Upper lobe of left lung (tissue), 6 donors: Measurements from ENCODE around the gene KCNJ4. TPM values are rescaled to one million over a fixed set of nuclear protein-coding genes. Genes with fewer than 3 reads are reported as not detected.
"Not testable (repeated sequence)": the region's sequence is repeated elsewhere in the genome, so short reads cannot be mapped to it uniquely, and the experiment has no call there.

ENCODE experiments used
- ATAC-seq, 2 donors: fragments of 200-7000 bp; cut with Tn5 transposase; one replicate each; pipeline ENCODE4 v1.9.1; 2022; ENCODE audit warnings: mild to moderate bottlenecking in 2 of 2, moderate library complexity in 2 of 2; ENCODE audit not compliant: low FRiP score in 2 of 2
- DNase-seq, 2 donors: peaks; one replicate each; pipeline ENCODE4 v3.0.0-alpha.2; 2019 to 2020
- H3K27ac ChIP-seq, 4 donors: fragments of 200-600 bp; sonication (generic); one replicate each; pipeline ENCODE4 v1.5.1; 2016 to 2019
- H3K27me3 ChIP-seq, 4 donors: fragments of 200-600 bp; sonication (generic); one replicate each; pipeline ENCODE4 v1.5.1; 2017 to 2019
- H3K36me3 ChIP-seq, 4 donors: fragments of 200-600 bp; sonication (generic); one replicate each; pipeline ENCODE4 v1.5.1; 2016 to 2019
- H3K4me1 ChIP-seq, 4 donors: fragments of 200-600 bp; sonication (generic); one replicate each; pipeline ENCODE4 v1.5.1; 2018 to 2019
- H3K4me3 ChIP-seq, 4 donors: fragments of 200-600 bp; sonication (generic); one replicate each; pipeline ENCODE4 v1.5.1; 2017 to 2019; ENCODE audit warnings: mild to moderate bottlenecking in 2 of 4, moderate library complexity in 1 of 4
- H3K9me3 ChIP-seq, 4 donors: fragments of 200-600 bp; sonication (generic); one replicate each; pipeline ENCODE4 v1.5.1; 2018 to 2019
- EP300 ChIP-seq, 4 donors: sonication (generic); formaldehyde crosslinking; IDR thresholded peaks; one replicate each; pipeline ENCODE4 v1.5.1; 2017; ENCODE audit warnings: antibody characterized with exemption in 4 of 4, control low read depth in 2 of 4
- POLR2A ChIP-seq, 4 donors: fragments of 450-650 bp; IDR thresholded peaks; one replicate each; pipeline ENCODE4 v1.5.1; 2016 to 2017; ENCODE audit warnings: antibody characterized with exemption in 4 of 4, mild to moderate bottlenecking in 2 of 4
- POLR2AphosphoS5 ChIP-seq, 2 donors: sonication (generic); formaldehyde crosslinking; IDR thresholded peaks; one replicate each; pipeline ENCODE4 v1.5.1; 2017; ENCODE audit warnings: antibody characterized with exemption in 2 of 2
- whole genome bisulfite sequencing, 2 donors: methylation state at CpG; one replicate each; pipeline ENCODE4 v1.1.5; 2017 to 2018; 5-methylcytosine and 5-hydroxymethylcytosine counted together
- total RNA-seq, 6 donors: library from RNA; depleted of rRNA in 4 of 6; stranded (reverse); fragments of >200 nt in 4 of 6; gene quantifications; one replicate each; pipeline versions ENCODE4 v1.1.0 to v1.2.1, GENCODE V29; 2016 to 2021
- TF ChIP-seq, protein P1 (sequence below), 6 experiments: fragments of 450-650 bp in 4 of 6; fragments of 200-600 bp in 2 of 6; sonication (generic) in 2 of 6; IDR thresholded peaks; one replicate each; pipeline ENCODE4 v1.5.1; 2016 to 2019; ENCODE audit warnings: antibody characterized with exemption in 6 of 6
- donor health status: DM: no; HTN: no; CAD: no; lungs with moderate emphysema.
- donor health status: DM: no; HTN: yes; CAD: no; lungs with severe emphysema.

The KCNJ4 gene
- total RNA-seq, 6 donors from 2014 or later, result not detected

DNA sequence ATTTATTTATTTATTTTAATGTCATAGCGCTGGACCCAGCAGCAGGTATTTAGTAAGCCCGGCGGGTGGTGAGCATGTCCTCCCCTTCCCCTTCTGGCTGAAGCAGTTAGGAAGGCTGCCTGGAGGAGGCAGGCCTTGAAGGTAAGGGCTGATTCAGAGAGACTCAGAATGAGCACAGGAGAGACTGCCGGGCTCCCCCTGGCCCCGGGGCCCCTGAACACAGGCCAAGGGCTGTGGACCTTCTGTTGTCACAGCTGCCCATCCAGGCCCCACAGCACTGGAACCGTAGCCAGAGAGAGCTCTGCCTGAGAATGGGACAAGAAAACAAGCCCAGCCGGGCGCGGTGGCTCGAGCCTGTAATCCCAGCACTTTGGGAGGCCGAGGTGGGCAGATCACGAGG is 52.8 kb downstream of the KCNJ4 start:
- H3K27me3 ChIP-seq, result no peaks in the 10 kb centered on the region
- no peaks in the 10 kb centered on the region for H3K36me3 ChIP-seq
- no peak for DNase-seq
- WGBS, 2 donors, result 89 to 90% methylated on average over 11 to 12 of the region's 12 CpGs
- no peaks in the 10 kb centered on the region for H3K9me3 ChIP-seq
- H3K27ac ChIP-seq, result no peak overlapping the region
- no peak overlapping the region for H3K4me3 ChIP-seq
- no peak for TF ChIP-seq POLR2AphosphoS5 (IDR thresholded peaks at IDR 0.05)
- TF ChIP-seq, protein P1, sequence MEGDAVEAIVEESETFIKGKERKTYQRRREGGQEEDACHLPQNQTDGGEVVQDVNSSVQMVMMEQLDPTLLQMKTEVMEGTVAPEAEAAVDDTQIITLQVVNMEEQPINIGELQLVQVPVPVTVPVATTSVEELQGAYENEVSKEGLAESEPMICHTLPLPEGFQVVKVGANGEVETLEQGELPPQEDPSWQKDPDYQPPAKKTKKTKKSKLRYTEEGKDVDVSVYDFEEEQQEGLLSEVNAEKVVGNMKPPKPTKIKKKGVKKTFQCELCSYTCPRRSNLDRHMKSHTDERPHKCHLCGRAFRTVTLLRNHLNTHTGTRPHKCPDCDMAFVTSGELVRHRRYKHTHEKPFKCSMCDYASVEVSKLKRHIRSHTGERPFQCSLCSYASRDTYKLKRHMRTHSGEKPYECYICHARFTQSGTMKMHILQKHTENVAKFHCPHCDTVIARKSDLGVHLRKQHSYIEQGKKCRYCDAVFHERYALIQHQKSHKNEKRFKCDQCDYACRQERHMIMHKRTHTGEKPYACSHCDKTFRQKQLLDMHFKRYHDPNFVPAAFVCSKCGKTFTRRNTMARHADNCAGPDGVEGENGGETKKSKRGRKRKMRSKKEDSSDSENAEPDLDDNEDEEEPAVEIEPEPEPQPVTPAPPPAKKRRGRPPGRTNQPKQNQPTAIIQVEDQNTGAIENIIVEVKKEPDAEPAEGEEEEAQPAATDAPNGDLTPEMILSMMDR (IDR thresholded peaks at IDR 0.05), result no peak
- H3K4me1 ChIP-seq, result peaks cover 0 to 18% (median 4%) of the 10 kb centered on the region in 4 donors
- no peak for ATAC-seq

GRCh38 chr22:38401336-38402084 is 53.5 kb downstream of the KCNJ4 start:
- no peaks in the 10 kb centered on the region for H3K9me3 ChIP-seq
- H3K4me3 ChIP-seq, result no peak overlapping the region
- TF ChIP-seq, protein P1 (IDR thresholded peaks at IDR 0.05), result no peak
- TF ChIP-seq POLR2A (IDR thresholded peaks at IDR 0.05) (no peak), POLR2AphosphoS5 (IDR thresholded peaks at IDR 0.05) (no peak), EP300 (IDR thresholded peaks at IDR 0.05) (no peak)
- DNase-seq (no peak), ATAC-seq (no peak)
- H3K27me3 ChIP-seq, result no peaks in the 10 kb centered on the region
- no peaks in the 10 kb centered on the region for H3K36me3 ChIP-seq
- no peak overlapping the region for H3K27ac ChIP-seq
- H3K4me1 ChIP-seq, result peaks cover 7 to 25% (median 9%) of the 10 kb centered on the region in 4 donors
- WGBS, 2 donors, result 84 to 93% methylated on average over 5 to 9 of the region's 9 CpGs

DNA sequence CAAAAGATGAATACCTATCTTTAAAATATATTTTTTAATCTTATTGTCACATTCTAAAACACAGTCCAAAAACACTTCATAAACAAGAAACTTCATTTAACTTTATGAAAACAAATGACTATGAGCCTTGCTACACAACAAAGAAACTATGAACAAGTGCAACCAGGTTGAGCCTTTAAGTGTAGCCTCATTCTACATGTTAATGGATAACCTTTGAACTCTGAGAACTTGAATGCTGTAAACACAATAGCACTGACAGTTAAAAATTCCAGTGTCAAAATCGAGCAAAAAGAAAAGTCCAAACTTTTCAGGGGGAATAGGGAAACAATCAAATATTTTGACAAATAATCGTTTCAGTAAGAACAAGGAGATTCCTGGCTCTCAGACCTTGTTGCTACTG is 54.7 kb downstream of the KCNJ4 start:
- ATAC-seq, H3K36me3 ChIP-seq, H3K4me3 ChIP-seq, H3K27ac ChIP-seq, DNase-seq, H3K9me3 ChIP-seq, H3K27me3 ChIP-seq: not testable (repeated sequence)
- H3K4me1 ChIP-seq, result peaks cover 19 to 36% (median 21%) of the 10 kb centered on the region in 4 donors
- WGBS, 2 donors, result 17 to 25% methylated on average over 2 of the region's 2 CpGs

GRCh38 chr22:38398609-38399461 is 56.2 kb downstream of the KCNJ4 start:
- Histone ChIP-seq H3K36me3 (no peaks in the 10 kb centered on the region), H3K27me3 (no peaks in the 10 kb centered on the region), H3K9me3 (no peaks in the 10 kb centered on the region), H3K4me1 (peaks cover 22 to 40% (median 25%) of the 10 kb centered on the region in 4 donors), H3K27ac (peak overlapping the region; percentile 89 to 99 (median 95)), H3K4me3 (peak overlapping the region; percentile 78 to 95 (median 87))
- ATAC-seq (peak; percentile 94 to 95), DNase-seq (peak; percentile 86 to 97)
- 0 to 1% methylated on average over 12 to 18 of the region's 102 CpGs for WGBS, 2 donors
- peak; percentile 36 to 75 for TF ChIP-seq POLR2AphosphoS5 (IDR thresholded peaks at IDR 0.05)
- TF ChIP-seq, protein P1 (IDR thresholded peaks at IDR 0.05), result no peak
- TF ChIP-seq POLR2A (IDR thresholded peaks at IDR 0.05), result peak; percentile 70 to 88 (median 79)
- TF ChIP-seq EP300 (IDR thresholded peaks at IDR 0.05), result no peak

- ATAC-seq (peak; percentile 80 to 86), DNase-seq (peak; percentile 72 to 93)
- peaks cover 22 to 40% (median 26%) of the 10 kb centered on the region in 4 donors for H3K4me1 ChIP-seq
- H3K9me3 ChIP-seq, H3K27me3 ChIP-seq, H3K36me3 ChIP-seq: not testable (repeated sequence)
- peak overlapping the region; percentile 49 to 95 (median 84) for H3K4me3 ChIP-seq
- peak overlapping the region; percentile 89 to 99 (median 95) for H3K27ac ChIP-seq
- 2% methylated on average over 30 of the region's 48 CpGs; no CpG with 5 or more reads in 1 of the 2 donors for WGBS, 2 donors
Measured at GRCh38 chr22:38398181-38398608, 56.8 kb downstream of the KCNJ4 start.
